WI38 (cell line): ENCODE measurements around the gene SUDS3.

Source experiments
- H3K4me3 ChIP-seq: 2 replicates; pipeline ENCODE4 v1.5.1; 2011; ENCODE audit warnings: low read depth, mild to moderate bottlenecking, control low read depth, low read length
- TF ChIP-seq, protein P1 (sequence below): IDR thresholded peaks from 2 replicates; pipeline ENCODE4 v1.5.1; 2012; ENCODE audit warnings: low read depth, mild to moderate bottlenecking, control low read depth, low read length

SUDS3 gene

DNA sequence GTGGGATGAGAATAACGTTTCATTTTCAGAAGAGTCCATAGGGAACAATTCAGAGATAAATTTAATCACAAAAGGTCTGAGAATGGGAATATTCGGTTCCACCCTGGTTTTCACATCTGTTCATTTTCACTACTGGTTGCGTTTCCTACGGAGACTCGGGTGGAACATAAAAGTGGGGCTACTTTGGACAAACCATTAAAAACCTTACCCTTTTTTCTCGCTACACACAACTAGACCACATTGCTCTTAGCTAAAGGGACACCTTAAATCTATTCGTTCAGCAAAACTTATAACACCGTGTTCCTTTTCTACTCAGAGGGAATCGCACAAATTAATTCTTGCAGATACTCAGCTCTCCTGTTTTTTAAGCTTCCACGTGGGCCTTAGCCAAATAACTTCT lies 1.0 kb upstream of the SUDS3 start:
- TF ChIP-seq, protein P1, sequence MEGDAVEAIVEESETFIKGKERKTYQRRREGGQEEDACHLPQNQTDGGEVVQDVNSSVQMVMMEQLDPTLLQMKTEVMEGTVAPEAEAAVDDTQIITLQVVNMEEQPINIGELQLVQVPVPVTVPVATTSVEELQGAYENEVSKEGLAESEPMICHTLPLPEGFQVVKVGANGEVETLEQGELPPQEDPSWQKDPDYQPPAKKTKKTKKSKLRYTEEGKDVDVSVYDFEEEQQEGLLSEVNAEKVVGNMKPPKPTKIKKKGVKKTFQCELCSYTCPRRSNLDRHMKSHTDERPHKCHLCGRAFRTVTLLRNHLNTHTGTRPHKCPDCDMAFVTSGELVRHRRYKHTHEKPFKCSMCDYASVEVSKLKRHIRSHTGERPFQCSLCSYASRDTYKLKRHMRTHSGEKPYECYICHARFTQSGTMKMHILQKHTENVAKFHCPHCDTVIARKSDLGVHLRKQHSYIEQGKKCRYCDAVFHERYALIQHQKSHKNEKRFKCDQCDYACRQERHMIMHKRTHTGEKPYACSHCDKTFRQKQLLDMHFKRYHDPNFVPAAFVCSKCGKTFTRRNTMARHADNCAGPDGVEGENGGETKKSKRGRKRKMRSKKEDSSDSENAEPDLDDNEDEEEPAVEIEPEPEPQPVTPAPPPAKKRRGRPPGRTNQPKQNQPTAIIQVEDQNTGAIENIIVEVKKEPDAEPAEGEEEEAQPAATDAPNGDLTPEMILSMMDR: no peak
- no peak overlapping the region for H3K4me3 ChIP-seq

GRCh38 chr12:118377021-118377883 lies 897 bp downstream of the SUDS3 start:
- H3K4me3 ChIP-seq: peak overlapping the region; percentile 63
- TF ChIP-seq, protein P1: no peak

DNA sequence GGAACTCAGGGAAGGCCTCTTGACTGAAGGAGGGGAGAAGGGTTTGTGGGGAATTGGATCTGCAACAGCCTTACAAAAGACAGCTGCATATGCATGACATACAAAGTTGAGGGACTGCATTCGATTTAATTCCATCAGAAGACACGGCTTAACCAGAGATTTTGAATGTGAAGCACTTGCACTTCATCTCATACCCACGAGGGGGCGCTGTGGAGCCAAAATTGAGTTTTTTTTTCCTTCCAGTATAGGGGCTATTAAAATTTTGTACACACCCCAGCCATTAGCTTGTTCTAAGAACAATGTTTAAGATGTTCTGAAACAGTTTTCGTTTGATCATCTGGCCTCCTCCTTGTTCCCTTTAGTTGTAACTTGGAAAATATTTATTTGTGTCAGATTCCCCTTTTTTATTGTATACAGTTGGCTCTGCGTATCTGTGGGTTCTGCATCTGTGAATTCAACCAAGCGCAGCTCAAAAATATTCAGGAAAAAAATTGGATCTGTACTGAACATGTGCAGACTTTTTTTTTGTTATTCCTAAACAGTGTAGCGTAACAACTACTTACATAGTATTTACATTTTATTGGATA lies 1.6 kb downstream of the SUDS3 start:
- H3K4me3 ChIP-seq: peak overlapping the region; percentile 63
- TF ChIP-seq, protein P1: peak; percentile 82

DNA sequence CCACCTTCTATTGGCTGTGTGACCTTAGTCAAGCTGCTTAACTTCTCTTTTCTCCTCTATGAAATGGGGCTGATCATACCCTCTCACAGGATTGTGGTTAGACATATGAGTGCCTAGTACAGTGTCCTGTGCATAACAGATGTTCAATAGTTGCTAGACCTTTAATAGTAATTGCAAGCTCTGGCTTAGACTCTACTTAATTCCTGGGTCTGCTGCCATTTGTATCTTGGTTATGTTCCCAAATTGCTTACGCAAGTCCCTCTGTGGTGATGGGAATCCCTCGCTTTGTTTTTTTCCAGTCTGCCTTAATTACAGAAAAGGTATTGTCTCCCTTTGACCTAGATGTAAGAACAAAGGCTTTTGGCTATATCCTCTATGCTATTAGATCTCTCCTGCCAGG lies 15.1 kb downstream of the SUDS3 start:
- H3K4me3 ChIP-seq: no peak overlapping the region
- TF ChIP-seq, protein P1: no peak

DNA sequence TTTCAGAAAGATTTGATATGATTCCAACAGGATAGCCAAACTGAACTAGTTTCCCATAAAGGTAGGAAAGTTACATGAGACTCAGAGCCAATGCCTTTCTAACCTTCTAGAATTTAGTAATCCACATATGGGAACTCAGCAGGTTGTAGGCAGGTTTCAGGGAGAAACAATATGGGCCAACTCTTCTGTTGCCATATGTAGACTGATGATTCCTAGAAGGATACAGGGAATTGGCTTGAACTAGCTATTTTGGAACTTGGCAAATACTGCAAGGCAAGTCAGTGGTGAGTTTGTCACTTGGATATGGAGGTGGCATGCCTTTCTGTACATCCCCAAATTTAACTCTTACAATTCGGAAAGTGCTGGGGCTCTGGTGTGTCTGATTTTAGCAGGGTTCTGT lies 15.5 kb downstream of the SUDS3 start:
- TF ChIP-seq, protein P1: no peak
- H3K4me3 ChIP-seq: no peak overlapping the region

- no peak overlapping the region for H3K4me3 ChIP-seq
- TF ChIP-seq, protein P1: no peak
Measured at GRCh38 chr12:118397708-118398440, 21.5 kb downstream of the SUDS3 start.
